Keratinocyte (primary cell): Measurements from ENCODE around the gene RBM17. TPM values are rescaled to one million over a fixed set of nuclear protein-coding genes. Genes with fewer than 3 reads are reported as not detected.

Source experiments
- DNase-seq: peaks from one replicate; pipeline ENCODE4 v3.0.0-alpha.2; 2011; ENCODE audit warnings: low read depth, missing footprints, low spot score
- FAIRE-seq: peaks from 2 replicates; lab custom pipeline; 2011; peaks lifted over from hg19 to GRCh38; lab: Jason Lieb, UNC
- H2AFZ ChIP-seq: 2 replicates; pipeline ENCODE4 v1.6.0; 2012; ENCODE audit warnings: low read length, control low read depth, inconsistent platforms; ENCODE audit not compliant: control insufficient read depth
- H3K27ac ChIP-seq: 2 replicates; pipeline ENCODE4 v1.5.1; 2011; ENCODE audit warnings: low read length; ENCODE audit not compliant: control insufficient read depth, insufficient read depth
- H3K27me3 ChIP-seq: 3 replicates; pipeline ENCODE4 v1.6.0; 2011; ENCODE audit warnings: low read length; ENCODE audit not compliant: control insufficient read depth, insufficient read depth; ENCODE audit errors: extremely low read depth
- H3K36me3 ChIP-seq, 2 experiments: 2 replicates in 1 of 2; 3 replicates in 1 of 2; pipeline ENCODE4 v1.5.1; 2011; ENCODE audit warnings: low read length in 2 of 2, mild to moderate bottlenecking in 1 of 2; ENCODE audit not compliant: control insufficient read depth in 2 of 2, insufficient read depth in 2 of 2; ENCODE audit errors: extremely low read depth in 1 of 2
- H3K4me1 ChIP-seq: 3 replicates; pipeline ENCODE4 v1.5.1; 2011; ENCODE audit warnings: low read length; ENCODE audit not compliant: control insufficient read depth, insufficient read depth; ENCODE audit errors: extremely low read depth
- H3K4me2 ChIP-seq: 3 replicates; pipeline ENCODE4 v1.6.0; 2011; ENCODE audit warnings: low read depth, low read length; ENCODE audit not compliant: control insufficient read depth, insufficient read depth; ENCODE audit errors: extremely low read depth
- H3K4me3 ChIP-seq, 3 experiments: fragments of 200-600 bp in 1 of 3; sonication (generic) in 1 of 3; 2 replicates in 2 of 3; 3 replicates in 1 of 3; pipeline ENCODE4 v1.5.1; 2011 to 2016; ENCODE audit warnings: low read length in 3 of 3, mild to moderate bottlenecking in 3 of 3, control low read depth in 2 of 3, inconsistent platforms in 1 of 3, low read depth in 1 of 3, mixed read lengths in 1 of 3, mixed run types in 1 of 3, moderate library complexity in 1 of 3; ENCODE audit not compliant: control insufficient read depth in 2 of 3, insufficient read depth in 2 of 3; ENCODE audit errors: extremely low read depth in 1 of 3
- H3K79me2 ChIP-seq: 2 replicates; pipeline ENCODE4 v1.6.0; 2012; ENCODE audit warnings: low read length; ENCODE audit not compliant: control insufficient read depth, insufficient read depth
- H3K9ac ChIP-seq: 3 replicates; pipeline ENCODE4 v1.6.0; 2011; ENCODE audit warnings: low read length; ENCODE audit not compliant: control insufficient read depth, insufficient read depth; ENCODE audit errors: extremely low read depth
- H3K9me1 ChIP-seq: 3 replicates; pipeline ENCODE4 v1.6.0; 2011; ENCODE audit warnings: low read length; ENCODE audit not compliant: control insufficient read depth, insufficient read depth; ENCODE audit errors: extremely low read depth
- H3K9me3 ChIP-seq: 2 replicates; pipeline ENCODE4 v1.5.1; 2012; ENCODE audit warnings: low read depth, low read length; ENCODE audit not compliant: control insufficient read depth
- H4K20me1 ChIP-seq: 3 replicates; pipeline ENCODE4 v1.6.0; 2011; ENCODE audit warnings: low read length; ENCODE audit not compliant: control insufficient read depth, insufficient read depth; ENCODE audit errors: extremely low read depth
- EZH2 ChIP-seq: IDR thresholded peaks from one replicate; pipeline ENCODE4 v1.6.1; 2012; ENCODE audit warnings: inconsistent platforms, mild to moderate bottlenecking, low read length, moderate library complexity
- dilution Hi-C: fragments of 300-500 bp; cut with MboI; formaldehyde crosslinking; loops from one replicate; pipeline ENCODE4 v1.7.0; 2020; ENCODE audit warnings: low sequenced_read_pairs; ENCODE audit not compliant: extremely low pct_ligation_motif_present
- polyA plus RNA-seq, 5 experiments: library from polyadenylated mRNA; depleted of rRNA in 3 of 5; stranded (reverse) in 3 of 5; stranded (forward) in 1 of 5; unstranded in 1 of 5; fragments of >200 nt; gene quantifications; 1 replicate in 1 of 5; 2 replicates in 3 of 5; 3 replicates in 1 of 5; pipeline versions ENCODE4 v1.2.1 to v1.2.3, GENCODE V29; 2011 to 2012; ENCODE audit warnings: missing spikeins in 2 of 5, low read depth in 1 of 5, low replicate concordance in 1 of 5
- TF ChIP-seq, protein P1 (sequence below), 3 experiments: IDR thresholded peaks in 1 of 3; conservative IDR thresholded peaks in 1 of 3; optimal IDR thresholded peaks in 1 of 3; 2 replicates in 2 of 3; 3 replicates in 1 of 3; pipeline versions ENCODE3 to v1.5.1; 2011; ENCODE audit warnings: low read length in 3 of 3, mild to moderate bottlenecking in 3 of 3, moderate library complexity in 2 of 3, control low read depth in 1 of 3, inconsistent platforms in 1 of 3; ENCODE audit not compliant: insufficient read depth in 2 of 3; ENCODE audit errors: extremely low read depth in 1 of 3

RBM17 gene
- polyA plus RNA-seq, 1 donor (not counting 4 experiments of a cell fraction or from before 2014, with no cell fraction given) = 54.8 TPM

DNA sequence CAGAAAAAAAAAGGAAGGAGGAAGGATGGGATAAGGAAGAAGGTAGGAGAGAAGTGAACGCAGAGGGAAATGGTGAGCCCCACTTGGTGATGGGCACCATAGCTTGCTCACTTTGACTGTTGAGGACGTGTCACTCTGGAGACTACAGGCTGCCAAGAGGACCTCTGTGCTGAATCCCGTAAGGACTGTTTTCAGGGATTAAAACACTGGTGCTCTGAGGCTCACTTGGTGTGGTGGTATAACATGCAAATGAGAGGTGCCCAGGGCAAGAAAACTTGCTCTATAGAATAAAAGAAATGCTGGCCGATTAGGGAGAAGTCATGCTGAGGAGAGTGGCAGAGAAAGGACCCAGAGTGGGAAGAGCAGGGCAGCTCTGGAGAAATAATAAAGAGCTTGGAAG is 21.4 kb upstream of the RBM17 start:
- H2AFZ ChIP-seq = no peak overlapping the region
- H3K9ac ChIP-seq = no peak overlapping the region
- H3K4me2 ChIP-seq = no peak overlapping the region
- peaks cover 3% of the 10 kb centered on the region for H3K27me3 ChIP-seq
- H3K79me2 ChIP-seq = no peaks in the 10 kb centered on the region
- H3K9me3 ChIP-seq = no peaks in the 10 kb centered on the region
- H4K20me1 ChIP-seq = no peaks in the 10 kb centered on the region
- H3K4me1 ChIP-seq = no peaks in the 10 kb centered on the region
- H3K27ac ChIP-seq = no peak overlapping the region
- FAIRE-seq (no peak), DNase-seq (no peak)
- no peaks in the 10 kb centered on the region for H3K36me3 ChIP-seq
- dilution Hi-C loops = no loop called here
- H3K9me1 ChIP-seq = no peaks in the 10 kb centered on the region
- no peak overlapping the region for H3K4me3 ChIP-seq
- TF ChIP-seq EZH2 = no peak
- TF ChIP-seq, protein P1, sequence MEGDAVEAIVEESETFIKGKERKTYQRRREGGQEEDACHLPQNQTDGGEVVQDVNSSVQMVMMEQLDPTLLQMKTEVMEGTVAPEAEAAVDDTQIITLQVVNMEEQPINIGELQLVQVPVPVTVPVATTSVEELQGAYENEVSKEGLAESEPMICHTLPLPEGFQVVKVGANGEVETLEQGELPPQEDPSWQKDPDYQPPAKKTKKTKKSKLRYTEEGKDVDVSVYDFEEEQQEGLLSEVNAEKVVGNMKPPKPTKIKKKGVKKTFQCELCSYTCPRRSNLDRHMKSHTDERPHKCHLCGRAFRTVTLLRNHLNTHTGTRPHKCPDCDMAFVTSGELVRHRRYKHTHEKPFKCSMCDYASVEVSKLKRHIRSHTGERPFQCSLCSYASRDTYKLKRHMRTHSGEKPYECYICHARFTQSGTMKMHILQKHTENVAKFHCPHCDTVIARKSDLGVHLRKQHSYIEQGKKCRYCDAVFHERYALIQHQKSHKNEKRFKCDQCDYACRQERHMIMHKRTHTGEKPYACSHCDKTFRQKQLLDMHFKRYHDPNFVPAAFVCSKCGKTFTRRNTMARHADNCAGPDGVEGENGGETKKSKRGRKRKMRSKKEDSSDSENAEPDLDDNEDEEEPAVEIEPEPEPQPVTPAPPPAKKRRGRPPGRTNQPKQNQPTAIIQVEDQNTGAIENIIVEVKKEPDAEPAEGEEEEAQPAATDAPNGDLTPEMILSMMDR (optimal IDR thresholded peaks at IDR 0.05 in 1 of 3, IDR thresholded peaks at IDR 0.05 in 1 of 3, conservative IDR thresholded peaks at IDR 0.05 in 1 of 3; ENCODE audit: extremely low read depth in 1 of 3, insufficient read depth in 2 of 3, low read length in 3 of 3) = no peak

DNA sequence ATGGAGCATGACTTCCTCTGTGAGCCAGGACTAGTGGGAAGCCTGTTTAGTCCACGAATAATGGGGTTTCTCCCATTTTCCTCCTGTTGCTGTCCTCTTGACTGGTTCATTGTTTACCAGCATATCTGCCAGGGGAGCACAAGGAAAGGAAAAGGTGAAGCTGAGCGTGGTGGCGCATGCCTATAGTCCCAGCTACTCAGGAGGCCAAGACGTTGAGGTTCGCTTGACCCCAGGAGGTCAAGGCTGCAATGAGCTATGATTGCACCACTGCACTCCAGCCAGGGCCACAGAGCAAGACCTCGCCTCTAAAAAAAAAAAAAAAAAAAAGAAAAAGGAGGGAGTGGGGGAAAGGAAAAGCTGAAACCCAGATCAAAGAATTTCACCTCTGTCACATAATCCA is 20.8 kb upstream of the RBM17 start:
- Histone ChIP-seq H3K4me2 (no peak overlapping the region), H3K79me2 (no peaks in the 10 kb centered on the region), H3K36me3 (no peaks in the 10 kb centered on the region), H3K4me3 (no peak overlapping the region), H3K9ac (no peak overlapping the region), H3K27me3 (peaks cover 3% of the 10 kb centered on the region), H3K9me1 (no peaks in the 10 kb centered on the region), H3K27ac (no peak overlapping the region), H4K20me1 (no peaks in the 10 kb centered on the region), H3K4me1 (no peaks in the 10 kb centered on the region), H3K9me3 (no peaks in the 10 kb centered on the region), H2AFZ (no peak overlapping the region)
- TF ChIP-seq, protein P1 (optimal IDR thresholded peaks at IDR 0.05 in 1 of 3, IDR thresholded peaks at IDR 0.05 in 1 of 3, conservative IDR thresholded peaks at IDR 0.05 in 1 of 3; ENCODE audit: extremely low read depth in 1 of 3, insufficient read depth in 2 of 3, low read length in 3 of 3) = no peak
- FAIRE-seq (no peak), DNase-seq (no peak)
- dilution Hi-C loops = no loop called here
